GM13976 (cell line): Measurements from ENCODE around the gene HKDC1.

ENCODE experiments used
- DNase-seq: peaks from one replicate; pipeline ENCODE4 v3.0.0; 2012; ENCODE audit warnings: low spot score
- CTCF ChIP-seq: IDR thresholded peaks from 2 replicates; pipeline ENCODE4 v1.5.1; 2012; ENCODE audit warnings: borderline replicate concordance, mild to moderate bottlenecking; ENCODE audit not compliant: insufficient read depth; ENCODE audit errors: extremely low read depth, missing control alignments, control extremely low read depth
- in situ Hi-C: fragments of 300-500 bp; cut with MboI; formaldehyde crosslinking; loops from one replicate; pipeline ENCODE4 v1.12.0; 2022; ENCODE audit warnings: low sequenced_read_pairs, mixed read lengths, inconsistent platforms; ENCODE audit not compliant: unreplicated experiment

Gene HKDC1

DNA sequence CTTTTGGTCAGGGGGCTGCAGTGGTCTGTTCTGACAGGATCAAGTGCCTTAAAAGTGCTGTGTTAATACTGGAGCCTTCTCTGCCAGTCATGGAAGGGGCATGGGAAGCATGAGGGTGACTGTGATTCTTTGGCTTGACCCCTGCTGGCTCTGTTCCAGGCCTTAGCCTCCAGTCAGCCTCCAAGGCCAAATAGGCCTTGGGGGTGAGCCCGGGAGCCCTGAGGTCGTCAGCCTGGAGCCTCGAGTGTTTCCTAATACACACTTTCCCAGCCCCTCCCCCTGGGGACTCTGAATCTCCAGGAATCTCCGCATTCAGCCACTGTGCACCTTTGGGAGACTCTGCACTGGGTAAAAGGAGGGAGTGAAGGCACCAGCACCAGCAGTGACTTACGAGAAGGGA lies 10.0 kb downstream of the HKDC1 start:
- in situ Hi-C loops: no loop called here
- TF ChIP-seq CTCF: no peak
- DNase-seq: peak; percentile 12

DNA sequence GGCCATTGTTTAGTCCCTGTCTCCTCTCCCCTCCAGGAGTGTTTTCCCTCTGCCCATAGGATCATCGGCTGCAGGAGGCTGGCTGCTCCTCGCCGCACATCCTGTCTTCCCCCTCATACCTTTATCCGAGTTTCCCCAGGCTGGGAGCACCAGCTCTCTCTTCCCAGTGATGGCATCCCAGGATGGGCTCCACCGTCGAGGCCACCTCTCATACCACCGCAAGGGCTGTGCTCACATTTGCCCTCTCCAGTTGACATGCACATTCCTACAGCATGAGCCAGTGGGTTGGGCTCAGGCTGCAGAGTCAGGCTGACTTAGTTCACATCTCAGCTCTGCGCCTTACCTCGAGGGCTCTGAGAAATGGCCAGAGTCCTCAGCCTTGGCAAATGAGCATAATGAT lies 12.1 kb downstream of the HKDC1 start:
- no peak for TF ChIP-seq CTCF
- in situ Hi-C loops: no loop called here
- no peak for DNase-seq

GRCh38 chr10:69232736-69233480 lies 12.8 kb downstream of the HKDC1 start:
- TF ChIP-seq CTCF: no peak
- in situ Hi-C loops: no loop called here
- no peak for DNase-seq

DNA sequence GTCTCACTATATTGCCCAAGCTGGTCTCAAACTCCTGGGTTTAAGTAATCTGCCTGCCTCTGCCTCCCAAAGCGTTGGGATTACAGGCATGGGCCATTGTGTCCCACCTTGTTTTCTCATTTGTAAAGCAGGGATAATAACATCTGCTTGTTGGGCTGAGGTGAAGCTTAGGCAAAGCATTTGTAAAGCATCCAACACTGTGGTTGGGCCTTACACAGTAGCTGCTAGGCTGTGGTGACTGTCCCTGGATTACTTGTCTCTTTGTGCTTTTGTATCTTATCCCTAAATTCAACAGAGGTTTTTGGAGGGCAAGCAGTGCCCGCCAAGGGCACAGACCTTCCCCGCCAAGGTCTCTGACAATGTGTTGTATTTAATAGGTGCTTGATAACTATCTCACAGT lies 14.3 kb downstream of the HKDC1 start:
- DNase-seq: no peak
- in situ Hi-C loops: no loop called here
- TF ChIP-seq CTCF: no peak

DNA sequence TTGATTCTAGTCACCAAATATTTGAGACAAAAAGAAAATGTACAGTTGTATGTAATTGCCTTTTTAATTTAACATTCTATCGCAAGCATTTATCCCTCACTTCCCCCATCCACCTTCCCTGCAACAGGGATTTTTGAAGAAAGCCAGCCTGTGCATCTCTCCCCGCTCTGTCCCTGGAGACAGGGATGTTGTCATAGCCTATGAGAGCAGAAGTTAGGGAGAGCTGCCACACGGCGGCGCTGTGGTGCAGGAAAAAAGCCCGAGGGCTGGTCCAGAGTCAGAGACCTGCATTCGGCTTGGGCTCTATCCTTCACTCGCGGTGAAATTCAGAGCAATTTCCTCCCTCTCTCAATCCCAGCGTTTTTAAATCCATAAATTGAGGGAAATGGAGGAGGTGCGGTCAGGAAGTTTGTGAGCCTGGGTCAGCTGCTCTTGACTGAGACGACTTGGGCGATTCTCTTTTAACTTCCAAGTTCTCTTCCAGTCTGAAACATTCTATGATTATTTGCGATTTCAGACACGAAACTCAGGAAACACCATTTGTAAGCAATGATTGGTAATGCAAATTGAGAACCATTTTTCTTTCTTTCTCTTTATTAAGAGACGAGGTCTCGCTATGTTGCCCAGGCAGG lies 17.5 kb downstream of the HKDC1 start:
- peak; percentile 90 for DNase-seq
- peak; percentile 91 for TF ChIP-seq CTCF
- in situ Hi-C loops: loop anchor here (5.0 kb wide), 1 partner anchor 150 kb away; no protein-coding TSS in a partner anchor

GRCh38 chr10:69239136-69239535 lies 19.0 kb downstream of the HKDC1 start:
- in situ Hi-C loops: loop anchor here (5.0 kb wide), 1 partner anchor 148 kb away; no protein-coding TSS in a partner anchor
- no peak for DNase-seq
- no peak for TF ChIP-seq CTCF
